Keratinocyte (primary cell): ENCODE results near the gene ABCB11. TPM values are rescaled to one million over a fixed set of nuclear protein-coding genes. Genes with fewer than 3 reads are reported as not detected.

Experiments used
- DNase-seq: peaks from one replicate; pipeline ENCODE4 v3.0.0-alpha.2; 2011; ENCODE audit warnings: low read depth, missing footprints, low spot score
- FAIRE-seq: peaks from 2 replicates; lab custom pipeline; 2011; peaks lifted over from hg19 to GRCh38; lab: Jason Lieb, UNC
- H2AFZ ChIP-seq: 2 replicates; pipeline ENCODE4 v1.6.0; 2012; ENCODE audit warnings: low read length, control low read depth, inconsistent platforms; ENCODE audit not compliant: control insufficient read depth
- H3K27ac ChIP-seq: 2 replicates; pipeline ENCODE4 v1.5.1; 2011; ENCODE audit warnings: low read length; ENCODE audit not compliant: control insufficient read depth, insufficient read depth
- H3K27me3 ChIP-seq: 3 replicates; pipeline ENCODE4 v1.6.0; 2011; ENCODE audit warnings: low read length; ENCODE audit not compliant: control insufficient read depth, insufficient read depth; ENCODE audit errors: extremely low read depth
- H3K36me3 ChIP-seq, 2 experiments: 2 replicates in 1 of 2; 3 replicates in 1 of 2; pipeline ENCODE4 v1.5.1; 2011; ENCODE audit warnings: low read length in 2 of 2, mild to moderate bottlenecking in 1 of 2; ENCODE audit not compliant: control insufficient read depth in 2 of 2, insufficient read depth in 2 of 2; ENCODE audit errors: extremely low read depth in 1 of 2
- H3K4me1 ChIP-seq: 3 replicates; pipeline ENCODE4 v1.5.1; 2011; ENCODE audit warnings: low read length; ENCODE audit not compliant: control insufficient read depth, insufficient read depth; ENCODE audit errors: extremely low read depth
- H3K4me2 ChIP-seq: 3 replicates; pipeline ENCODE4 v1.6.0; 2011; ENCODE audit warnings: low read depth, low read length; ENCODE audit not compliant: control insufficient read depth, insufficient read depth; ENCODE audit errors: extremely low read depth
- H3K4me3 ChIP-seq, 3 experiments: fragments of 200-600 bp in 1 of 3; sonication (generic) in 1 of 3; 2 replicates in 2 of 3; 3 replicates in 1 of 3; pipeline ENCODE4 v1.5.1; 2011 to 2016; ENCODE audit warnings: low read length in 3 of 3, mild to moderate bottlenecking in 3 of 3, control low read depth in 2 of 3, inconsistent platforms in 1 of 3, low read depth in 1 of 3, mixed read lengths in 1 of 3, mixed run types in 1 of 3, moderate library complexity in 1 of 3; ENCODE audit not compliant: control insufficient read depth in 2 of 3, insufficient read depth in 2 of 3; ENCODE audit errors: extremely low read depth in 1 of 3
- H3K79me2 ChIP-seq: 2 replicates; pipeline ENCODE4 v1.6.0; 2012; ENCODE audit warnings: low read length; ENCODE audit not compliant: control insufficient read depth, insufficient read depth
- H3K9ac ChIP-seq: 3 replicates; pipeline ENCODE4 v1.6.0; 2011; ENCODE audit warnings: low read length; ENCODE audit not compliant: control insufficient read depth, insufficient read depth; ENCODE audit errors: extremely low read depth
- H3K9me1 ChIP-seq: 3 replicates; pipeline ENCODE4 v1.6.0; 2011; ENCODE audit warnings: low read length; ENCODE audit not compliant: control insufficient read depth, insufficient read depth; ENCODE audit errors: extremely low read depth
- H3K9me3 ChIP-seq: 2 replicates; pipeline ENCODE4 v1.5.1; 2012; ENCODE audit warnings: low read depth, low read length; ENCODE audit not compliant: control insufficient read depth
- H4K20me1 ChIP-seq: 3 replicates; pipeline ENCODE4 v1.6.0; 2011; ENCODE audit warnings: low read length; ENCODE audit not compliant: control insufficient read depth, insufficient read depth; ENCODE audit errors: extremely low read depth
- CTCF ChIP-seq, 3 experiments: IDR thresholded peaks in 1 of 3; conservative IDR thresholded peaks in 1 of 3; optimal IDR thresholded peaks in 1 of 3; 2 replicates in 2 of 3; 3 replicates in 1 of 3; pipeline versions ENCODE3 to v1.5.1; 2011; ENCODE audit warnings: low read length in 3 of 3, mild to moderate bottlenecking in 3 of 3, moderate library complexity in 2 of 3, control low read depth in 1 of 3, inconsistent platforms in 1 of 3; ENCODE audit not compliant: insufficient read depth in 2 of 3; ENCODE audit errors: extremely low read depth in 1 of 3
- EZH2 ChIP-seq: IDR thresholded peaks from one replicate; pipeline ENCODE4 v1.6.1; 2012; ENCODE audit warnings: inconsistent platforms, mild to moderate bottlenecking, low read length, moderate library complexity
- dilution Hi-C: fragments of 300-500 bp; cut with MboI; formaldehyde crosslinking; loops from one replicate; pipeline ENCODE4 v1.7.0; 2020; ENCODE audit warnings: low sequenced_read_pairs; ENCODE audit not compliant: extremely low pct_ligation_motif_present
- polyA plus RNA-seq, 5 experiments: library from polyadenylated mRNA; depleted of rRNA in 3 of 5; stranded (reverse) in 3 of 5; stranded (forward) in 1 of 5; unstranded in 1 of 5; fragments of >200 nt; gene quantifications; 1 replicate in 1 of 5; 2 replicates in 3 of 5; 3 replicates in 1 of 5; pipeline versions ENCODE4 v1.2.1 to v1.2.3, GENCODE V29; 2011 to 2012; ENCODE audit warnings: missing spikeins in 2 of 5, low read depth in 1 of 5, low replicate concordance in 1 of 5

Gene ABCB11
- polyA plus RNA-seq, 1 donor (not counting 4 experiments of a cell fraction or from before 2014, with no cell fraction given) = 0.03 TPM

- FAIRE-seq (no peak), DNase-seq (no peak)
- no peak overlapping the region for H3K4me2 ChIP-seq
- H3K36me3 ChIP-seq = no peaks in the 10 kb centered on the region
- dilution Hi-C loops = no loop called here
- peaks cover 4% of the 10 kb centered on the region for H3K27me3 ChIP-seq
- no peaks in the 10 kb centered on the region for H3K9me1 ChIP-seq
- H3K4me1 ChIP-seq = no peaks in the 10 kb centered on the region
- no peak overlapping the region for H3K4me3 ChIP-seq
- H3K9me3 ChIP-seq = no peaks in the 10 kb centered on the region
- H3K27ac ChIP-seq = no peak overlapping the region
- no peak overlapping the region for H2AFZ ChIP-seq
- H3K79me2 ChIP-seq = no peaks in the 10 kb centered on the region
- TF ChIP-seq CTCF (optimal IDR thresholded peaks at IDR 0.05 in 1 of 3, IDR thresholded peaks at IDR 0.05 in 1 of 3, conservative IDR thresholded peaks at IDR 0.05 in 1 of 3; ENCODE audit: extremely low read depth in 1 of 3, insufficient read depth in 2 of 3, low read length in 3 of 3) = no peak
- TF ChIP-seq EZH2 = no peak
- H4K20me1 ChIP-seq = no peaks in the 10 kb centered on the region
- H3K9ac ChIP-seq = no peak overlapping the region
Observed at GRCh38 chr2:168897449-168897848, 133.7 kb downstream of the ABCB11 start.

- DNase-seq (no peak), FAIRE-seq (peak; percentile 51)
- H3K36me3 ChIP-seq = no peaks in the 10 kb centered on the region
- H3K4me2 ChIP-seq = no peak overlapping the region
- no peaks in the 10 kb centered on the region for H3K9me3 ChIP-seq
- dilution Hi-C loops = no loop called here
- no peaks in the 10 kb centered on the region for H3K4me1 ChIP-seq
- no peaks in the 10 kb centered on the region for H3K9me1 ChIP-seq
- H3K79me2 ChIP-seq = no peaks in the 10 kb centered on the region
- no peak overlapping the region for H2AFZ ChIP-seq
- TF ChIP-seq CTCF (optimal IDR thresholded peaks at IDR 0.05 in 1 of 3, IDR thresholded peaks at IDR 0.05 in 1 of 3, conservative IDR thresholded peaks at IDR 0.05 in 1 of 3; ENCODE audit: extremely low read depth in 1 of 3, insufficient read depth in 2 of 3, low read length in 3 of 3) (no peak), EZH2 (no peak)
- no peak overlapping the region for H3K4me3 ChIP-seq
- H3K27me3 ChIP-seq = peaks cover 9% of the 10 kb centered on the region
- H3K9ac ChIP-seq = no peak overlapping the region
- H4K20me1 ChIP-seq = no peaks in the 10 kb centered on the region
- H3K27ac ChIP-seq = no peak overlapping the region
Observed at GRCh38 chr2:168896783-168897182, 134.3 kb downstream of the ABCB11 start.
